Measurements from ENCODE around the gene NOL4L.

DNA sequence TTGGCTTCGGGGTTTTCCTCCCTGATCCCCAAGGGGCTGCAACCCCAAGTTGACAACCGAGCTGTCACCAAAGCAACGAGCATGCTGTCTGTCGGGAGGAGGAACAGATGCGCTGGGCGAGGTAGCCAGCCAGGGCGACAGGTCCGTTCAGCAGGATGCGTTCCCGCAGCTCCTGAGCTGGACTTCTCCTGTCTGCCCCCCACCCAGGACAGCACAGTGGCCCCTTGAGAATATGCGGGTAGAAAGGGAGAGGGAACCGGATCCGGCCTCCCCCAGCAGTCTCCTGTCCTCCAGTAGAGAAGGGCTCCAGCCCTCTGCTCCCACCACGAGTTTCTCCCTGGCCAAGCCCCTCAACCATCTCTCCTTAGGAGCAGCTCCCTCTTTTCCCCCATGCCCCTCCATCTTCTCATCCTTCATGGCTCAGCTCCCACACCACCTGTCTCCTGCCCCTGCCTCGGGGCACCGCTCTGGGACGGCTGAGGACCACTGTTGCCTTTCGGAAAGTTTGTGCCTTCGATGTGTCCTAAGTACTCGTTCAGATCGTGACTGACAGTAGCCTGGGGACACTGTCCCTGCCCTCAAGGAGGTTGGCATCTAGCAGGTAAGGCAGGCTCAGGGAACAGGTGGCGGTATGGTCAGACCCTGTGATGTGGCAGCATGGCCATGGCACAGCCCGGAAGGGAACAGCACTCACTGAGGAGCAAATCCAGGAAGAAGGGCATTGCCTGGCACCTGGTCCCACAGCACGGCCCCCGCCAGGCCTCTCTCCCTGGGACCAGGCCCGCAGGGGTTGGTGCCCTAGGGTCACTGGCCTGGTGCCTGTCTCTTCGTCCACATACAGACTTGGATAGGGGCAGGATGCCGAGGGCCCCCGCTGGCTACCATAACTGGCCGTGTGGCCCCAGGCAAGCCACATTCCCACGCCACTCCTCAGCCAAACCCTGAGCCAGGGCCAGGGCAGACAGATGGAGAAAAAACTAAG lies 130.7 kb downstream of the NOL4L start:
- TF ChIP-seq ZNF70 (CRISPR knock-in tag; IDR thresholded peaks at IDR 0.05) (no peak), ESRRG (CRISPR knock-in tag; IDR thresholded peaks at IDR 0.05) (no peak), ARNTL (CRISPR knock-in tag; IDR thresholded peaks at IDR 0.05; ENCODE audit: borderline replicate concordance, low read depth) (no peak), CSDC2 (CRISPR knock-in tag; IDR thresholded peaks at IDR 0.05) (no peak), POU6F1 (CRISPR knock-in tag; IDR thresholded peaks at IDR 0.05; ENCODE audit: borderline replicate concordance, low read depth) (no peak), PATZ1 (CRISPR knock-in tag; IDR thresholded peaks at IDR 0.05; ENCODE audit: borderline replicate concordance) (no peak), PPARA (CRISPR knock-in tag; IDR thresholded peaks at IDR 0.05; ENCODE audit: borderline replicate concordance) (no peak), CREB5 (CRISPR knock-in tag; IDR thresholded peaks at IDR 0.05; ENCODE audit: low read depth) (no peak), ISL1 (CRISPR knock-in tag; IDR thresholded peaks at IDR 0.05) (no peak), ZNF8 (CRISPR knock-in tag; IDR thresholded peaks at IDR 0.05) (no peak), SNAI2 (CRISPR knock-in tag; IDR thresholded peaks at IDR 0.05) (no peak), GLIS3 (CRISPR knock-in tag; IDR thresholded peaks at IDR 0.05) (no peak), ZFP3 (CRISPR knock-in tag; IDR thresholded peaks at IDR 0.05) (no peak)

Data from SK-N-SH treated with all-trans-retinoic acid at 6 μM for 48 hours (cell line).